Fibroblast of lung (primary cell): ENCODE results near the gene HOXB7. TPM values are rescaled to one million over a fixed set of nuclear protein-coding genes. Genes with fewer than 3 reads are reported as not detected.

Experiments used
- DNase-seq, 2 donors: peaks; one replicate each; pipeline versions ENCODE4 v3.0.0 to v3.0.0-alpha.2; 2010; ENCODE audit warnings: low read depth in 2 of 2
- H2AFZ ChIP-seq: 2 replicates; pipeline ENCODE4 v1.5.1; 2012; ENCODE audit warnings: low read length, control low read depth, inconsistent platforms
- H3K27ac ChIP-seq: 2 replicates; pipeline ENCODE4 v1.5.1; 2011; ENCODE audit warnings: low read length, control low read depth; ENCODE audit not compliant: insufficient read depth
- H3K27me3 ChIP-seq: 2 replicates; pipeline ENCODE4 v1.5.1; 2011; ENCODE audit warnings: mild to moderate bottlenecking, low read length; ENCODE audit not compliant: control insufficient read depth, insufficient read depth
- H3K36me3 ChIP-seq: 2 replicates; pipeline ENCODE4 v1.5.1; 2011; ENCODE audit warnings: low read length; ENCODE audit not compliant: control insufficient read depth, insufficient read depth
- H3K4me1 ChIP-seq: 2 replicates; pipeline ENCODE4 v1.5.1; 2011; ENCODE audit warnings: low read length; ENCODE audit not compliant: control insufficient read depth, insufficient read depth; ENCODE audit errors: extremely low read depth
- H3K4me2 ChIP-seq: 2 replicates; pipeline ENCODE4 v1.5.1; 2011; ENCODE audit warnings: low read length, control low read depth; ENCODE audit not compliant: insufficient read depth; ENCODE audit errors: extremely low read depth
- H3K4me3 ChIP-seq, 4 experiments: fragments of 200-600 bp in 1 of 4; sonication (generic) in 1 of 4; replicated peaks in 1 of 4; 2 replicates each; pipeline ENCODE4 v1.5.1; 2011 to 2016; ENCODE audit warnings: low read length in 4 of 4, low read depth in 3 of 4, mild to moderate bottlenecking in 3 of 4, control low read depth in 2 of 4, inconsistent platforms in 1 of 4, mixed read lengths in 1 of 4; ENCODE audit not compliant: insufficient read depth in 1 of 4; ENCODE audit errors: control extremely low read depth in 1 of 4
- H3K79me2 ChIP-seq: 2 replicates; pipeline ENCODE4 v1.5.1; 2012; ENCODE audit warnings: mild to moderate bottlenecking, low read length, inconsistent platforms; ENCODE audit not compliant: control insufficient read depth, insufficient read depth
- H3K9ac ChIP-seq: 2 replicates; pipeline ENCODE4 v1.5.1; 2011; ENCODE audit warnings: mild to moderate bottlenecking, low read length, control low read depth; ENCODE audit not compliant: insufficient read depth
- H3K9me3 ChIP-seq: 2 replicates; pipeline ENCODE4 v1.5.1; 2012; ENCODE audit warnings: low read depth, low read length; ENCODE audit not compliant: control insufficient read depth, insufficient read depth
- H4K20me1 ChIP-seq: 2 replicates; pipeline ENCODE4 v1.5.1; 2011; ENCODE audit warnings: low read length; ENCODE audit not compliant: control insufficient read depth, insufficient read depth; ENCODE audit errors: extremely low read depth
- CTCF ChIP-seq, 2 donors: IDR thresholded peaks in 1 of 2; conservative IDR thresholded peaks in 1 of 2; 1 replicate in 1 of 2; 2 replicates in 1 of 2; pipeline ENCODE4 v1.5.1; 2011 to 2012; ENCODE audit warnings: low read length in 2 of 2, control low read depth in 1 of 2, inconsistent platforms in 1 of 2, low read depth in 1 of 2, mild to moderate bottlenecking in 1 of 2
- EZH2 ChIP-seq: IDR thresholded peaks from 2 replicates; pipeline ENCODE4 v1.5.1; 2012; ENCODE audit warnings: low read length, control low read depth, mild to moderate bottlenecking; ENCODE audit errors: missing control alignments
- polyA plus RNA-seq, 2 donors: library from polyadenylated mRNA; depleted of rRNA in 1 of 2; stranded (reverse) in 1 of 2; unstranded in 1 of 2; fragments of >200 nt; gene quantifications; 2 replicates each; pipeline ENCODE4 v1.2.1, GENCODE V29; 2011 to 2012; ENCODE audit warnings: missing spikeins in 1 of 2
- total RNA-seq: library from RNA; depleted of rRNA; stranded (reverse); fragments of >200 nt; gene quantifications from 2 replicates; pipeline ENCODE4 v1.2.1, GENCODE V29; 2014

Gene HOXB7
- total and polyA plus RNA-seq, 2 donors (not counting 1 experiment from before 2014, with no cell fraction given), result 7.4 to 12.7 TPM

- peak overlapping the region; percentile 86 for H3K4me2 ChIP-seq
- TF ChIP-seq CTCF (conservative IDR thresholded peaks at IDR 0.05 in 1 of 2, IDR thresholded peaks at IDR 0.05 in 1 of 2; ENCODE audit: low read depth in 1 of 2, low read length in 2 of 2) (no peak), EZH2 (no peak)
- no peak overlapping the region for H2AFZ ChIP-seq
- DNase-seq, result peak; percentile 60 to 70
- H3K27me3 ChIP-seq, result no peaks in the 10 kb centered on the region
- peaks cover 100% of the 10 kb centered on the region for H3K79me2 ChIP-seq
- peak overlapping the region; percentile 98 for H3K27ac ChIP-seq
- peak overlapping the region; percentile 68 for H3K9ac ChIP-seq
- H3K36me3 ChIP-seq, result peaks cover 10% of the 10 kb centered on the region
- no peaks in the 10 kb centered on the region for H3K9me3 ChIP-seq
- H3K4me1 ChIP-seq, result peaks cover 37% of the 10 kb centered on the region
- H4K20me1 ChIP-seq, result no peaks in the 10 kb centered on the region
- peak overlapping the region; percentile 44 to 98 (median 64) for H3K4me3 ChIP-seq
These were observed 40.3 kb downstream of the HOXB7 start for GRCh38 chr17:48570325-48571023.

GRCh38 chr17:48569674-48570324 is 41.0 kb downstream of the HOXB7 start:
- peak overlapping the region; percentile 86 for H3K4me2 ChIP-seq
- DNase-seq, result peak; percentile 39 to 63
- peaks cover 39% of the 10 kb centered on the region for H3K4me1 ChIP-seq
- peaks cover 10% of the 10 kb centered on the region for H3K36me3 ChIP-seq
- H3K79me2 ChIP-seq, result peaks cover 100% of the 10 kb centered on the region
- TF ChIP-seq CTCF (conservative IDR thresholded peaks at IDR 0.05 in 1 of 2, IDR thresholded peaks at IDR 0.05 in 1 of 2; ENCODE audit: low read depth in 1 of 2, low read length in 2 of 2) (peak in 1 of 2 donors; percentile 21), EZH2 (no peak)
- peak overlapping the region; percentile 44 to 98 (median 64) for H3K4me3 ChIP-seq
- H4K20me1 ChIP-seq, result no peaks in the 10 kb centered on the region
- H3K27me3 ChIP-seq, result no peaks in the 10 kb centered on the region
- no peak overlapping the region for H2AFZ ChIP-seq
- H3K9ac ChIP-seq, result peak overlapping the region; percentile 68
- peak overlapping the region; percentile 98 for H3K27ac ChIP-seq
- H3K9me3 ChIP-seq, result no peaks in the 10 kb centered on the region

- peaks cover 10% of the 10 kb centered on the region for H3K36me3 ChIP-seq
- H3K4me3 ChIP-seq, result peak overlapping the region; percentile 47 to 98 (median 64)
- no peak overlapping the region for H3K9ac ChIP-seq
- peak overlapping the region; percentile 98 for H3K27ac ChIP-seq
- H3K4me2 ChIP-seq, result peak overlapping the region; percentile 90
- no peaks in the 10 kb centered on the region for H4K20me1 ChIP-seq
- H3K27me3 ChIP-seq, result no peaks in the 10 kb centered on the region
- DNase-seq, result peak in 1 of 2 donors; percentile 17
- peaks cover 100% of the 10 kb centered on the region for H3K79me2 ChIP-seq
- peaks cover 39% of the 10 kb centered on the region for H3K4me1 ChIP-seq
- H3K9me3 ChIP-seq, result no peaks in the 10 kb centered on the region
- H2AFZ ChIP-seq, result no peak overlapping the region
- TF ChIP-seq CTCF (conservative IDR thresholded peaks at IDR 0.05 in 1 of 2, IDR thresholded peaks at IDR 0.05 in 1 of 2; ENCODE audit: low read depth in 1 of 2, low read length in 2 of 2), result no peak
- TF ChIP-seq EZH2, result no peak
These were observed 41.6 kb downstream of the HOXB7 start for GRCh38 chr17:48569240-48569582.
